ENCODE measurements around the gene RPL18.

- TF ChIP-seq CTCF (IDR thresholded peaks at IDR 0.05) (no peak), POLR2A (IDR thresholded peaks at IDR 0.05) (no peak)
These were observed 42.7 kb upstream of the RPL18 start for GRCh38 chr19:48661711-48662090.

Data from body of pancreas (tissue), 4 donors.